MM.1S (cell line): ENCODE results near the gene KIAA1191.

Experiments
- CTCF ChIP-seq: fragments of 300-600 bp; sonication (generic); IDR thresholded peaks from 2 replicates; pipeline ENCODE4 v1.5.1; 2016; ENCODE audit warnings: antibody characterized with exemption, low read length, mixed read lengths
- EZH2 ChIP-seq: fragments of 300-600 bp; sonication (generic); optimal IDR thresholded peaks from 2 replicates; pipeline ENCODE3; 2017; ENCODE audit warnings: low read depth, mild to moderate bottlenecking, antibody characterized with exemption, low read length, mixed read lengths
- EZH2phosphoT487 ChIP-seq: fragments of 300-600 bp; sonication (generic); IDR thresholded peaks from 2 replicates; pipeline ENCODE4 v1.6.1; 2018; ENCODE audit warnings: antibody characterized with exemption, low read length

DNA sequence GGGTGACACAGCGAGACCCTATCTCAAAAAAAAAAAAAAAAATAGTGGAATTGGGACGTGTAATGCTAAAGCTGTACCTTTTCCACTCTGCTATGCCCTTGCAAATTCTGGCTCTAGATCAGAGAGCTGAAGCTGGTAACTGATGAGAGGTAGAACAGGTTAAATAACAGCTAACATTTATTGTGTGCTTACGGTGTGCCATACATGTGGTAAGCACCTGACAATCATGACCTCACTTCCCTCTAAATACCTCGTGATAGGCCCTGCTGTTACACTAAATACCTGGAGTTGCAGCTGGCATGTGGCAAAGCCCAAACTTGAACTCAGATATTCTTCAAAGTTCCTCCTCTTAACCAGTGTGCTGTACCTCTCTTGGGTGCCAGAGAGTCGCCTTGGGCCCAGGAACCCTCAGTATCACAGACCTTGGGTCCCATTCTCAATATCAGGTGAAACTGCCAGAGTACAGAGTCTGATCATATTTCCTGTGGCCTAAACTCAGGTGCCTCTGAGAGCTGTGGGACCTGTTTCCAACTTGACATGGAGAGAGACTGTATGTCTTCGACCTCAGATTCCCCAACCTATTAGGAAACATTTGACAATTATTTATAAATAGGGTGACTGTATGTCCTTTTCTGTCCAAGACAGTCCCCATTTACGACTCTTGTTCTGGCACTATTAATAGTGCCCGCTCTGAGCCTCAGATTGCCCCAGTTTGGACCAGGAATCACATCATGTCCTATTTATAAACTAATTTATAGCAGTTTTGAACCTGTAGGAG is 8.6 kb upstream of the KIAA1191 start:
- no peak for TF ChIP-seq CTCF
- TF ChIP-seq EZH2phosphoT487 = no peak
- TF ChIP-seq EZH2 = no peak
